GM19025 (cell line): Measurements from ENCODE around the gene KRT1.
"Not testable (repeated sequence)": the region's sequence is repeated elsewhere in the genome, so short reads cannot be mapped to it uniquely, and the experiment has no call there.

Source experiments
- ATAC-seq: cut with Tn5 transposase; IDR thresholded peaks from one replicate; pipeline ENCODE4 v1.9.1; 2021; ENCODE audit warnings: mild to moderate bottlenecking, low read depth, moderate library complexity; ENCODE audit not compliant: unreplicated experiment

KRT1 gene

DNA sequence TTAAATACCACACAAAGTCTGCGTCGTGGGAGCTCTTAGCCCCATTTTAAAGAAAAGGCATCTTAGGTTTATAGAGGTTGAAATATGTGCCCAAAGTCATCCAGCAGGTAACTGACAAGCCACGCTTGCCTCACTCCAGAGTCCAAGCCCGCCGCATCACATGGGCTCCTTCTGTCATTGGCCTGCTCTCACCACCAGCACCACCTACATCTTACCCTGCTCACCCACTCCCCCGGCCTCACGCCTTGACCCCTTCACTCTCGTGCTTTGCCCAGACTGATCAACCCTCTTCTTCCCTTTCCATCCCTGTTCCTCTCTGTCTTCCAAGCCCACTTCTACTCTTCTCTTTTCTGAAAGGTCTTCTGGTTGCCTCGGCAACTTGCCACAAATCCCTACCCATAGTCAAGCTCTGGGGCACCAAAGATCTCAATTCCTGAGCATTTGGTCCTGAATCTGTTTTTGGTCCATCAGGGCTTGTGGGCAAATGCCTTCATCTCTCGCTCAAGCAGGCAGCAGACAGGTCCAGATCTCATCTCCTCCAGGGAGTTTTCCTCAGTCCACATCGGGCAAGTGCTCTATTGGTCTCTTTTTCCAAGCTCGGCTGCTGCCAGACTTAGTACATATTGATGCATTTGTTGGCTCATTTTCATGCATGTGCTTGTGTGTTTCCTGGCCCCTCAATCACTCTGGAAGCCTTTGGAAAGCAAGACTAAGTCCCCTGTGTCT, 3.5 kb upstream of the KRT1 start:
- no peak for ATAC-seq

DNA sequence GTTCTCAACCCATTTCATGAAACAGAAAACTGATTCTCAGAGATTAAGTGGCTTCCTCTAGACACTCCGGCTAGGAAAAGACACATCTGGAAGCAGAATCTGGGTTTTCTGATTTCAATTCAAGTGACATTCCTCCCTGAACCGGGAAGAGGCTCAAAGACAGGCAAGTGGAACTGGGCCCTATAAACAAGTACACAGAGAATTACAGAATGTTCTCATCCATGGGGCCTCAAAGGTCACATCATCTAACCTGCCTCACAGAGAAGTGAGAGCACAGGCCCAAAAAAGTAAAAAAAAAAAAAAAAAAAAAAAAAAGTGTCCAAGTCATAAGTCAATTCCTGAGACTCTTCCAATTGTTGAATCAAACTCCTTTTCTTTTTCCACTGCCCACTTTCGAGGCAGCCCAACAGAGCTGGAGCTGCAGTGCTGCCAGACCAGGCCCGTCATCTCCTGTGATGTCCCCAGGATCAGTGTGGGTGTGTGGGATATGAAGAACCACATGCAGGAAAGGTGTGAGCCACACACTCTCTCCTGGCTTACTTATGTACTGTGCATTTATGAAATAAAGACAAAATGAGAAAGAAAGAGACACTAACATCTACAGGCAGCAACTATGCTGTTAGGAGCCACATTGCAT, 2.8 kb upstream of the KRT1 start:
- ATAC-seq = no peak

- no peak for ATAC-seq
These were observed 2.1 kb upstream of the KRT1 start for GRCh38 chr12:52682381-52682660.

DNA sequence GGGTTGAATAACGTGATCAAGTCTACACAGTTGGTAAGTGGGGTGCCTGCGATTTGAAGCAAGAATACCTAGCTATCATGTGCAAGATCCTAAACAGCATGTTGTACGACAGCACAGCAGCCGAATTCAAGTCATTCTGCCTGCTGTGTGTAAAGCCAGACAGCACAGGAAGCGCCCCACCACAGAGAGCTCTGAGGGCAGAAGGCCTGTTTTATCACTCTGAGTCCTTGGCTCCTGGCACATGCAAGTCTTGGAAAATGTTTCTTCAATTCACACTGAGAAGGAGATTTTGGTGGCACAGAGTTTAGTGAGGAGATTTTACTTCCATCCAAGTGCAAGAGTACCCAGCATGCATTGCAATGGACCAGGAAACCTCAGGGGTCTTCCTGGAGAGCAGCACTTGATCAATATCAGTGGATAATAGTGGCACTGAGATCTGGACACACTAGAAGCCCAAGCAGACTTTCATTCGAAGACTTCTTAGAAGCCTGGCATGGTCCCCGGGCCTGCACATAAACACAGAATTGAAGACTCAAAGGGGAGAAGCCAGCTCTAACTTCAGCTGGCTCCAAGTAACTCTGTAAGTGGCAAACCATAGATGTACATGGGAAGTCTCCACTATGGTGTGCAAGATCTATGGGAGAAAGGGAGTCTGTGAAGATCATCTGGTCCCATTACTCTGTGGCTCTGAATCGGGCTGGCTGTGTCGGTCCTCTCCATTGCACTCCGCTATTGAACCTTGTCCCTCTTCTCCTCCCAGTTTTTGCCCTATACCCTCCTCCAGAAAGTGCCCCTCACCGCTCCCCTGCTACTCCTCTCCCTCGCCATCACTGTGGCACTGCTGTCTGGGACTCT, 1.5 kb upstream of the KRT1 start:
- no peak for ATAC-seq

DNA sequence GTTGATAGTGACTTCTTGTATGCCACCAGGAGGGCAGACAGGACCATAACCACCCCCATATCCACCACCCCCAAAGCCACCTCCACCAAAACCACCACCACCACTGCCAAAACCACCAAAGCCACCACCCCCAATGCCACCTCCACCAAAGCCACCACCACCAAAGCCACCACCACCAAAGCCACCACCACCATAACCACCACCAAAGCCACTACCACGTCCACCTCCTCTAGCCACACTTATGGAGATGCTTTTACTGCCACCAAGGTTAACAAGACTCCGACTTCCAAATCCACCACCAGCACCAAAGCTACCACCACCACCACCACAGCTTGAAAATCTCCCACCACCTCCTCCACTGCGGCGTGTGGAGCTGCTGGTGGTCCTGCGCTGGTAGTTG, 332 bp downstream of the KRT1 start:
- ATAC-seq = no peak

- no peak for ATAC-seq
These were observed 2.5 kb downstream of the KRT1 start for GRCh38 chr12:52677671-52678070.

GRCh38 chr12:52677126-52677525, 3.1 kb downstream of the KRT1 start:
- ATAC-seq = no peak

GRCh38 chr12:52676163-52676562, 4.0 kb downstream of the KRT1 start:
- ATAC-seq = no peak

GRCh38 chr12:52675301-52675701, 4.9 kb downstream of the KRT1 start:
- ATAC-seq = no peak

DNA sequence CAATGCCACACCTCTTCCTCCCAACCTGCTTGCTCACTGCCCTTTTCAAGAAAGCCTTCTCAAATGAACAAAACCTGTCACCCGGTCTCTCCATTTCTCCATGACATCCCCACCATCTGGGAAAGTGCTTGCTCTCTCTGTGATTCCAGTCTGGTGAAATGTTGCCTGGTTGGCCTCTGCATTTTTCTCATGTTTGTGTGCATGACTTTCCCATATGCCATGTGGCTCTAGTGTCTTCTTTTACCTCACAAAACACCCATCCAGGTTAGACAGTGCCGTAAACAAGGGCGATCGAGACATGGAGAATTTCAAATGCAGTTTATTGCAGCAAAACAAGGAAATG, 5.8 kb downstream of the KRT1 start:
- no peak for ATAC-seq

- ATAC-seq = no peak
These were observed 6.3 kb downstream of the KRT1 start for GRCh38 chr12:52673713-52674432.

DNA sequence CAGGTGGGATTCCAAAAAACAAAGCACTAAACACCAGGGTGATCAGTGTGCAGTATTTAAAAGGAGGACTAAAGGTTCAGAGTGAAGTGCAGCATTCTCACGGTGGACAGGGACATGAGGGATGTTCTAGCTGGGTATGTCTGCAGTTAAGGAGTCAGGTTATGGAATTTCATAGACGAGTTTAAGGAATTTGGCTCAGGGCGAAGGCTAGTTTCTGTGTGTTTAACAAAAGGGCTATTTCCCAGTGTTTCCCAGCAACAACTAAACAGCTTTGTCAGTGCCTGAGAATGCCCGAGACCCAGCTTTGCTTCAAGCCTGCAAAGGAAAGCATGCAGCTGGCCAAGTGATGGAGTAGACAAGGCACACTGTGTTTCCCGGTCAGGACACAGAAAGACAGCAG, 7.0 kb downstream of the KRT1 start:
- no peak for ATAC-seq

DNA sequence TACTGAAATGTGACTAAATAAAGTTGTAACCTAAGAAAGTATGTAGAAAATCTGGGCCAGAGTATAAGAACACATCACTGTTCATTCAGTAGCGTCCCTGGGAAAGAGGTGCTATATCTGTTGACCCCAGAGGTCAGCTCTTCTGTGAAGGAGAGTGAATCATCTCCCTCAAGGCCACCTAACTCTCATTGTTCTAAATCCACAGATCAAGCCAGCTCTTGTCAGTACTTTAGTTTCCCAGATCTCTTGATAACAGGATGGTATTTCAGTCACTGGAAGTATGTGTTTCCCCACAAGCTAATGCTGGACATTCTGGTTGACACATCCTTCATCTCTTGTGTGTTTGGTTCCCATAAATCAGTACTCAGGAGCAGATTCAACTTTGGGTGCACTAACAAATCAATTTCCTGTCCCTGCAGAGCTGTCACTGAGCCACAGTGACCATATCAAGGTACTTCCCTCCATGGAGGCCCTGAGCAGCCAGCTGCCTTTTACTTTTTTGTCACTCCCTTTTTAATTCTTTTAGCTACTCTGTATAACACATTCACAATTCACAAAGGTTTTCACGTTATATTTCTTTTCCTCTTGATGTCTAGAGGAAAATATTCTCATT, 7.8 kb downstream of the KRT1 start:
- no peak for ATAC-seq

DNA sequence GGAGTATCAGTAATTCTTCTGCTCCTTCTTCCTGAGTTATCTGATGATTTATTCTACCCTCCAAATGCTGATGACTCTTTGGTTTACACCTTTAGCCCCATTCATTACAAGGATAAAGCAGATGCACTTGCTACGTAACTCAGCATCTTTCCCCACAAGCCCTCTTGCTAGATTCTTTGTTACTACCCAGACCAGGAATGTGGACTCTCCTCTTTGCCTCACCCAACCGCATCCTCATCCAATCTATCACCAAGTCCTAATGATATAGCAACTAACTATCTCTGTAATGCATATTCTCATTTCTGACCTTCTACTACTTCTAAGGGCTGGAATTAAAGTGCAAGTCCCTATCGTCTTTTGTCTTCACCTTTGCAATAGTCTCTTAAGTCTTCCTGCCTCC, 9.2 kb downstream of the KRT1 start:
- ATAC-seq = no peak

GRCh38 chr12:52670506-52670905, 9.7 kb downstream of the KRT1 start:
- no peak for ATAC-seq

- not testable (repeated sequence) for ATAC-seq
These were observed 10.3 kb downstream of the KRT1 start for GRCh38 chr12:52669941-52670340.

DNA sequence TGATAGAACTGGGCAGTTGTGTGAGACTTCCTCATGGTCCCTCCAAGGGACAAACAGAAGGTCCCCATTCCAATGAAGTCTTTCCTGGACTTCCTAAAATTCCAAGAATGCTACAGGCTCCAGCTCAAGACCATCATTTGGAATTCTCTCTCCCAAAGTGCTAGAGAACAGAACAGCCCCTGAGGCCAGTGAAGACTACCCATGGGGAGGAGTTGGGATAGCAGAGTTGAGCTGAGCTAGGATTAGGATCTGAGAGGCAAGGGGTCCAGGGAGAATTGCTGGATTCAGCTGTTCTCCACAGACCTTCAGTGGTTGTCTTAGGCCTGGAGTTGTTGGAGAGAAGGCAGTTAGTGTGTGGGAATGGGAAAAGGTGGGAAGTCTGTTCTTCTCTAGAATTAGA, 10.8 kb downstream of the KRT1 start:
- ATAC-seq = no peak

DNA sequence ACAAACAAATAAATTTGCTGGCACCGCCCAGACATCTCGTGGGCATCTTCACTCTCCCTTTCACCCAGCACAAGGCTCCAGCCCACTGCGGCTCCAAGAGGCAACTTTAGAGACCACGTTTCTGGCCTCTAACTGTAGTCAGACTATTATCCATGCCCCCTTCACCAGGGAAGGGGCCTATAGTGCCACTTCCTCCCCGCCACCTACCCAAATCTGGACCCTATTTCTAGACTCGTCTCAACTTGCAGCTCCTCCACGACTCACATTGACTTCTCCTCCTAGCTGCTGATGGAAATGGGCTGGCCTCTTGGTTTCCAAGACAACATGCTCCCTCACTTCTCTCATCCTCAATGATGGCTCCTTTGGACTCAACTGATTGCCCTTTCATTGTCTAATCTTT, 12.3 kb downstream of the KRT1 start:
- ATAC-seq = no peak

GRCh38 chr12:52667509-52667908, 12.7 kb downstream of the KRT1 start:
- ATAC-seq = no peak

- ATAC-seq = no peak
These were observed 13.7 kb downstream of the KRT1 start for GRCh38 chr12:52666471-52666870.

- ATAC-seq = no peak
These were observed 16.8 kb downstream of the KRT1 start for GRCh38 chr12:52663420-52663819.
